GM19395 (cell line): ENCODE data around the gene CPNE6.
A peak's percentile ranks its signal among the peaks of the same experiment; 100 is the strongest.
"Not testable (repeated sequence)": the region's sequence is repeated elsewhere in the genome, so short reads cannot be mapped to it uniquely, and the experiment has no call there.

ENCODE experiments used
- ATAC-seq: cut with Tn5 transposase; IDR thresholded peaks from one replicate; pipeline ENCODE4 v1.9.1; 2021; ENCODE audit warnings: mild to moderate bottlenecking, moderate library complexity; ENCODE audit not compliant: unreplicated experiment

CPNE6 gene

GRCh38 chr14:24102357-24103048, 31.1 kb downstream of the CPNE6 start:
- ATAC-seq: no peak

GRCh38 chr14:24103451-24103850, 32.1 kb downstream of the CPNE6 start:
- no peak for ATAC-seq

GRCh38 chr14:24105609-24106239, 34.4 kb downstream of the CPNE6 start:
- ATAC-seq: not testable (repeated sequence)

GRCh38 chr14:24106672-24107271, 35.4 kb downstream of the CPNE6 start:
- no peak for ATAC-seq

DNA sequence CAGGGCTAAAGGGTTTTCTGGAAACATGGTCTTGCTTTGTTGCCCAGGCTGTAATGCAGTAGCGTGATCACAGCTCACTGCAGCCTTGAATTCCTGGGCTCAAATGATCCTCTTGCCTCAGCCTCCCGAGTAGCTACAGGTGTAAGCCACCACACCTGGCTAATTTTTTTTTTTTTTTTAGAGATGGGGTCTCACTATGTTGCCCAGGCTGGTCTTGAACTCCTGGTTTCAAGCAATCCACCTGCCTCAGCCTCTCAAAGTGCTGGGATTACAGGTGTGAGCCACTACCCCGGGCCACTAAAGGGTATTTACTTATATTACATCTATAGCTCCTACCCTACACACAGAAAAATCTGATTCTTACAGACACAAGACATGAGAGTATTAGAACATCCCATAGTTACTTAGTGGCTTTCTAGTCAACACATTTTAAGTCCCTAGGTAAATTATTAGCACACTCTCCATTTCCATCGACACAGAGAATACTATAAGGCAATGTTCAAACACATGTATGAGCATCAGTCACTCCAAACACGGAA, 37.0 kb downstream of the CPNE6 start:
- ATAC-seq: no peak

GRCh38 chr14:24110060-24110459, 38.7 kb downstream of the CPNE6 start:
- ATAC-seq: no peak

DNA sequence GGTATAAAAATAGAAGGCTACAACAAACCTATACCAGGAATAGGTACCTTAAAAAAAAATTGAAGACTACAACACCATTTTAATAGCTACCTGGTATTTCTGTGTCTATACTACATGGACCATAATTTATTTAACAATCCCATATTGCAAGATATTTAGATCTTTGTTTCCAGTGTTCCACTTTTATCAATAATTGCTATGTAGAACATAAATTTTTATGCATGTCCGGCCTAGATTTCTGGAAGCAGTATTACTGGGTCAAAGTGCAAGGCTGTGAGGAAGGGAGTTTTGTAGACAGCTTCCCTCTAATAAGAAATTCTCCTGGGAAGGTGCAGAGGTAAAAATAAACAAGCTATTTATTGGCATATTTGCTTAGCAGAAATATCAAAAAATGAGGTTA, 39.2 kb downstream of the CPNE6 start:
- no peak for ATAC-seq

DNA sequence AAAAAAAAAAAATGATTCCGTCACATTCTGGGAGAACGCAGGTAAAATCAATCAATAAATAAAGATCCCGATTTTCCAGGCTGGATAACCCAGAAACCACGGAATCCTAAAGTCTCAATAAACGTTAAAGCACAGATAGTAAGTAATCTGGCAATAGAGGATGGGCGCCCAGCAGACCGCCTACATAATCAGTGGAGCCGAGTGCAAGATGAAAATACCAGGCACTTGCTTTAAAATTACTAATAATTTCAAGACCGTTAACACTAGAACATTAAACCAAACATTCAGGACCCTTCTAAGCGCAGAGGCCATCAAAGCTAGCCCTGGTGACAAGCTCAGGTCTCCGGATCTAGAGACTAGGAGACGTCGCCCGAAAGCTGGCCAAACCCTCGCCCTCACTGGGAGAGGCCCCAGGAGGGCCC, 42.0 kb downstream of the CPNE6 start:
- ATAC-seq: no peak

GRCh38 chr14:24113801-24114531, 42.6 kb downstream of the CPNE6 start:
- peak; percentile 34 for ATAC-seq

GRCh38 chr14:24114532-24115421, 43.4 kb downstream of the CPNE6 start, which contains the start of the genes DCAF11 and NRL:
DCAF11 (plus strand) TSS chr14:24114777; CDS start chr14:24115595, 818 bp downstream.
NRL (minus strand) TSS chr14:24114949; CDS start chr14:24082848, 32,101 bp downstream.
- ATAC-seq: peak; percentile 89

DNA sequence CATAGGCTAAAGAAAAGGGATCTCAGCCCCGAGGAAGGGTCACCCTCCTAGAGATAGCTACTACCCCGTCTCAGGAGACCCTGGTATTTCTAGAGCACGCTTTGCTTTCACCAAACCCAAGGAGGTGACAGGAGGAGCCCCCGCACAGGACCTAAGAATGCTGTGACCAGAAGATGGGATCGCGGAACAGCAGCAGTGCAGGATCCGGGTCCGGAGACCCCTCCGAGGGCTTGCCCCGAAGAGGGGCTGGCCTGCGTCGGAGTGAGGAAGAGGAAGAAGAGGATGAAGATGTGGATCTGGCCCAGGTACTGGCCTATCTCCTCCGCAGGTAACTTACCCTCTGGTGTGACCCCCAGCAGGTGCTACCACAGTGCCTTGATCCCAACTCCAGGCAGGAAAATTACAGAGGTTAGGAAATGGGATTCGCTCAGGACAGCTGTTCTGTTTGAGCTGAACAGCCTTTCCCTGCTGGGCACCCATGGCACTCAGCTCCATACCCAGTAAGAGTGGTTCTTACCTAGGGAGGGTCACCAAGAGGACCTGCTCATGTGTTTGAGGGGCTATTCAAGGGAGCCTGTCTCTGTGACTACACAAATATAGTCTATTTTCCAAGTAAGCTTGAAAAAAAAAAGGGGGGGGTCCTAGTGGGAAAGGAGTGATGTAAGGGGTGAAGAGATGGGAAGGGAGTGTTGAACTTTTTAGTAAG, 44.2 kb downstream of the CPNE6 start:
- no peak for ATAC-seq

- no peak for ATAC-seq
These were observed 44.9 kb downstream of the CPNE6 start for GRCh38 chr14:24116128-24116814.

GRCh38 chr14:24117179-24117578, 45.8 kb downstream of the CPNE6 start:
- no peak for ATAC-seq

- no peak for ATAC-seq
These were observed 48.3 kb downstream of the CPNE6 start for GRCh38 chr14:24119691-24120090.

DNA sequence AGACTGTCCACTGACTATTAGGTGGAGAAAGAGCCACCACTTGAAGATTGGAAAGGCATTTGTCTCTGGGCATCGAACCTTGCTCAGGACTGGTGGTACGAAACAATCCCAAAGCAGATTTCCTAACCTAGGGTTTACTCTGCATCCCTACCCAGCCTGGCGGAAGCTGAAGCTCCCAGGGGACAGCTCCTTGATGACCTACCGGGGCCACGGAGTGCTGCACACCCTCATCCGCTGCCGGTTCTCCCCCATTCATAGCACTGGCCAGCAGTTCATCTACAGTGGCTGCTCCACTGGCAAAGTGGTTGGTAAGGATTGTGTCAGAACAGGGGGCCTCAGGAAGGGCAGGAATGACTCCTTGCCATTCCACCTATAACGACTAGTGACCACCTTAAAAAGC, 49.8 kb downstream of the CPNE6 start:
- ATAC-seq: no peak

DNA sequence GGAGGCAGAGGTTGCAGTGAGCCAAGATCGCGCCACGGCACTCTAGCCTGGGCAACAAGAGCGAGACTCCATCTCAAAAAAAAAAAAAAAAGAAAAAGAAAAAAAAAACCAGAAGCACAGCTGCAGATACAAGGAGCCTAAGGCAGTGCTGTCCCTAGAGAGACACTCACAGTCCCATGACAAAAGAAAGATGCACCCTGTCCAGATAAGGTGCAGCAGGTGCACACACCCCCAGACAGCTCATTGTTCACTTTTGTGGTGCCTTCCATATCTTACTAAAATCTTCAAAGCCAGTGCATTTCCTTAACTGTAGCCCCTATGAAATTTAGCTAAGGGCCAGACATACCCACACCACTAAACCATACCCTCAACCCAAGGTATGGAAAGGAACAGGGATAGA, 51.1 kb downstream of the CPNE6 start:
- ATAC-seq: no peak

DNA sequence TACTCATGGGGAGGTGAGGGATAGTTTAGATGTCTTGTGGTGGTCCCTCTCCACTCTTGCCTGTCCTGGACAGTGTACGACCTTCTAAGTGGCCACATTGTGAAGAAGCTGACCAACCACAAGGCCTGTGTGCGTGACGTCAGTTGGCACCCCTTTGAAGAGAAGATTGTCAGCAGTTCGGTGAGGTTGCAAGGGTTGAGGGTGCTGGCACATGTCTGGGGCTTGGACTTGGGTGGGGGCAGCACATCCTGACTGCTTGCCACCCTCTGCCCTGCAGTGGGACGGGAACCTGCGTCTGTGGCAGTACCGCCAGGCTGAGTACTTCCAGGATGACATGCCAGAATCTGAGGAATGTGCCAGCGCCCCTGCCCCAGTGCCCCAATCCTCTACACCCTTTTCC, 51.5 kb downstream of the CPNE6 start:
- ATAC-seq: no peak

GRCh38 chr14:24123424-24124417, 52.4 kb downstream of the CPNE6 start:
- no peak for ATAC-seq
